IPS DF 19.7 (cell line): Measurements from ENCODE around the gene SNTG2.

Source experiments
- DNase-seq: peaks from one replicate; pipeline ENCODE4 v3.0.0-alpha.2; 2013; ENCODE audit warnings: low read depth, low spot score

Gene SNTG2

GRCh38 chr2:1140389-1141003 is 189.8 kb downstream of the SNTG2 start:
- peak; percentile 15 for DNase-seq

GRCh38 chr2:1141079-1141478 is 190.4 kb downstream of the SNTG2 start:
- DNase-seq = no peak

- DNase-seq = no peak
These were observed 192.5 kb downstream of the SNTG2 start for GRCh38 chr2:1143129-1143528.

- DNase-seq = no peak
These were observed 197.4 kb downstream of the SNTG2 start for GRCh38 chr2:1147873-1148612.

- no peak for DNase-seq
These were observed 200.3 kb downstream of the SNTG2 start for GRCh38 chr2:1150724-1151511.

- DNase-seq = no peak
These were observed 201.7 kb downstream of the SNTG2 start for GRCh38 chr2:1152375-1152774.

- DNase-seq = no peak
These were observed 203.3 kb downstream of the SNTG2 start for GRCh38 chr2:1153920-1154319.

- no peak for DNase-seq
These were observed 204.3 kb downstream of the SNTG2 start for GRCh38 chr2:1154710-1155594.

GRCh38 chr2:1156059-1156458 is 205.4 kb downstream of the SNTG2 start:
- DNase-seq = no peak

- DNase-seq = no peak
These were observed 205.9 kb downstream of the SNTG2 start for GRCh38 chr2:1156531-1156930.

- no peak for DNase-seq
These were observed 206.5 kb downstream of the SNTG2 start for GRCh38 chr2:1157107-1157506.

- no peak for DNase-seq
These were observed 208.4 kb downstream of the SNTG2 start for GRCh38 chr2:1159013-1159412.

GRCh38 chr2:1162246-1162645 is 211.6 kb downstream of the SNTG2 start:
- no peak for DNase-seq

- no peak for DNase-seq
These were observed 212.3 kb downstream of the SNTG2 start for GRCh38 chr2:1162768-1163584.

- DNase-seq = no peak
These were observed 216.3 kb downstream of the SNTG2 start for GRCh38 chr2:1166976-1167375.

- DNase-seq = no peak
These were observed 218.2 kb downstream of the SNTG2 start for GRCh38 chr2:1168846-1169245.

GRCh38 chr2:1169291-1169949 is 218.8 kb downstream of the SNTG2 start:
- DNase-seq = no peak

GRCh38 chr2:1170241-1170640 is 219.6 kb downstream of the SNTG2 start:
- no peak for DNase-seq

- no peak for DNase-seq
These were observed 220.1 kb downstream of the SNTG2 start for GRCh38 chr2:1170711-1171110.

- DNase-seq = peak; percentile 33
These were observed 222.9 kb downstream of the SNTG2 start for GRCh38 chr2:1173528-1173927.
